Measurements from ENCODE around the gene COPS6. TPM values are rescaled to one million over a fixed set of nuclear protein-coding genes. Genes with fewer than 3 reads are reported as not detected.
A peak's percentile ranks its signal among the peaks of the same experiment; 100 is the strongest.

The COPS6 gene
- 66.1 and 79.3 TPM in 2 replicates for total RNA-seq

- peak in 1 of 2 donors; percentile 66 for DNase-seq (ENCODE audit: low read depth in 2 of 2)
These were observed at the start of gene COPS6 for GRCh38 chr7:100088621-100089457. COPS6 (plus strand) TSS chr7:100088969; CDS start chr7:100088991, 22 bp downstream.

DNA sequence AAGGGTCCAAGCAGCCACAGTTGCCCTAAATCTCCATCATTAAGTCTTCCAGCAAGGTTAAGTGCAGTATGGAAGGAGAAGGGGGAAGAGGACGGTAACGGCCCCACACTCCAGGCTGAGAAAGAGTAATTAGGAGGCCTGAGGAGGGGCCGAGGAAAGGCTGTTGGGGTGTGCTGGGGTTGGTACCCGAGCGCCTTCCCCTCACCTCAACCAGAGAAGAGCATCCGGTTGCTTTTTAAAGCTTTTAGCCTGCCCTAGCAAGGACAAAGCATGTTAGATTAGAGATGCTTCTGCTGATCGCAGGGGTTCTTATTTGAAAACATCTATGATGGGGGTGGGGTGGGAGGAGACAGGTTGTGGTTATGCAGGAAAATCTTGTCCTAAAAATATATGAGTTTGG lies 48.2 kb upstream of the COPS6 start:
- DNase-seq (ENCODE audit: low read depth in 2 of 2), result no peak

DNA sequence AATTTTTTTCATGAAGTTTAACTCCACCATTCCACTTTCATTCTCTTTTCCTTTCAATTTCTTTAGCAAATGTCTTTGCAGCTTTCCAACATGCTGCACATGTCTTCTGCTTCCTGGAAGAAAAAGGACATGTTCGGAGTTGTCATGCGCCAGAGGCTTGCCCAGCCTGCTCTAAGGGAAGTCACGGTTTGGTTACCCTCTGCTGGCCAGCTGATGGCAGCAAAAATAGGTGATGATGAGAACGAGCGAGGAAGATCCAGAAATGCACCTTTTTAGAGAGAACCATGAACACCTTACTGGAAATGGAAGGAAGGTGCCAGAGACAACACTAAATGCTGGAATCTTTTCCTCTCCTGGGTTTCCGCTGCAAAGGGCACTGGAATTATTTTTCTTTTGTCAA lies 44.1 kb upstream of the COPS6 start:
- DNase-seq (ENCODE audit: low read depth in 2 of 2), result peak in 1 of 2 donors; percentile 19

GRCh38 chr7:100048680-100049079 lies 40.1 kb upstream of the COPS6 start:
- DNase-seq (ENCODE audit: low read depth in 2 of 2), result no peak

GRCh38 chr7:100049441-100050291 lies 39.1 kb upstream of the COPS6 start, which contains the start of gene ZSCAN21:
ZSCAN21 (plus strand) TSS chr7:100049774; CDS start chr7:100057007, 7,233 bp downstream.
- peak; percentile 50 to 81 for DNase-seq (ENCODE audit: low read depth in 2 of 2)

DNA sequence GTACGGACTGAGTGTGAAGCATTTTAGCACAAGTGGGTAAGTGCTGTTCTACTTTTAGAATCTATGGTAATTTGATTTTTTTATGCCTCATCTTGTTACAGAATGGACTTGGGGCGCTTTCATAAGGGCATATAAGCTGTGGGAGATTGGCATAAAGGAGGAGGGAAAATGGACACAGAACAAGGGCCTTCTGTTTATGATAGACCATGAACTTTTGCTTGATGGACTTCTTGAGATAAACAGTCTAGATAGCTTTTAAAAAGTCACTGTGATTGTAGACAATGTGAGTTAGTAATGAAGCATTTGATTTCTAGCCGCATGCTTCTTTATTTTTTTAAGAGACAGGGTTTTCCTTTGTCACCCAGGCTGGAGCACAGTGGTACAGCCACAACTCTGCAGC lies 37.2 kb upstream of the COPS6 start:
- no peak for DNase-seq (ENCODE audit: low read depth in 2 of 2)

DNA sequence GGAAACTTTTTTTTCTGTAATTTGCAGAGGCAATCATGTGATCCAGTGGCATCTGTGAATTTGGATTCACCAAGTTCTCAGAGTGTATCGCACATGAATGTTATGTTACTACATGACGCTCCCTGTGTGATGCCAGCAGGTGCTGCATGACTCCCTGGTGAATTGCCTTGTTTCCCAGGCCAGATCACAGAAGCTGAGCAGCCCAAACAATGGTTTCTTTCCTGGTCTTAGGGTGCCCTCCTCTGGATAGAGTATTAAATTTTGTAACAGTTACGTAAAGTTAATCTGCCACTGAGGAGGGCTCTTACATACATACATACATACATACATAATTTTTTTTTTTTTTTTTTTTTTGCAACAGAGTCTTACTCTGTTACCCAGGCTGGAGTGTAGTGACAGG lies 35.6 kb upstream of the COPS6 start:
- DNase-seq (ENCODE audit: low read depth in 2 of 2), result peak; percentile 72 to 81

DNA sequence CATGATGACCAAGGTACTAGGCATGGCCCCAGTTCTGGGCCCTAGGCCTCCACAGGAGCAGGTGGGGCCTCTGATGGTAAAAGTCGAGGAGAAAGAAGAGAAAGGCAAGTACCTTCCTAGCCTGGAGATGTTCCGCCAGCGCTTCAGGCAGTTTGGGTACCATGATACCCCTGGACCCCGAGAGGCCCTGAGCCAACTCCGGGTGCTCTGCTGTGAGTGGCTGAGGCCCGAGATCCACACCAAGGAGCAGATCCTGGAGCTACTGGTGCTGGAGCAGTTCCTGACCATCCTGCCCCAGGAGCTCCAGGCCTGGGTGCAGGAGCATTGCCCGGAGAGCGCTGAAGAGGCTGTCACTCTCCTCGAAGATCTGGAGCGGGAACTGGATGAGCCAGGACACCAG lies 31.8 kb upstream of the COPS6 start:
- DNase-seq (ENCODE audit: low read depth in 2 of 2), result no peak

DNA sequence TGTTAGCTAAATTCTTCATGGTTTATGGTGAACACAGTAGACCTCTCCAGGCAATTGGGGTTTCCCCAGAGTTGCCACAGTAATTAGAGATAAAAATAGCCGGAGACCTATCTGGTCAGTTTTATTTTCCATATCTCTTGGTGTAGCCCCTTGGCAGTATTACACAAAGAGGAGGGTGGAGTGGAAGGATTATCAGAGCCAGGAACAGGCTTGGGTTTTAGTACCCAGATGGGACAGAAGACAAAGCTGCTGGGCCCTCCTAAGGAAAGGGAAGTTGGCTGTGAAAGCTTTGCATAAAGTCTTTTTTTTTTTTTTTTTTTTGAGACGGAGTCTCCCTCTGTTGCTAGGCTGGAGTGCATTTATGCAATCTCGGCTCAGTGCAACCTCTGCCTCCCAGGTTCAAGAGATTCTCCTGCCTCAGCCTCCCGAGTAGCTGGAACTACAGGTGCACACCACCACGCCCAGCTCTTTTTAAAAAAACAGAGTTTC lies 29.5 kb upstream of the COPS6 start:
- no peak for DNase-seq (ENCODE audit: low read depth in 2 of 2)

- DNase-seq (ENCODE audit: low read depth in 2 of 2), result no peak
These were observed 27.1 kb upstream of the COPS6 start for GRCh38 chr7:100061518-100062193.

- no peak for DNase-seq (ENCODE audit: low read depth in 2 of 2)
These were observed 25.4 kb upstream of the COPS6 start for GRCh38 chr7:100063376-100063775.

DNA sequence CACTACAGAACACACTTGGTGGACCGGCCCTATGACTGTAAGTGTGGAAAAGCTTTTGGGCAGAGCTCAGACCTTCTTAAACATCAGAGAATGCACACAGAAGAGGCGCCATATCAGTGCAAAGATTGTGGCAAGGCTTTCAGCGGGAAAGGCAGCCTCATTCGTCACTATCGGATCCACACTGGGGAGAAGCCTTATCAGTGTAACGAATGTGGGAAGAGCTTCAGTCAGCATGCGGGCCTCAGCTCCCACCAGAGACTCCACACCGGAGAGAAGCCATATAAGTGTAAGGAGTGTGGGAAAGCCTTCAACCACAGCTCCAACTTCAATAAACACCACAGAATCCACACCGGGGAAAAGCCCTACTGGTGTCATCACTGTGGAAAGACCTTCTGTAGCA lies 24.6 kb upstream of the COPS6 start:
- no peak for DNase-seq (ENCODE audit: low read depth in 2 of 2)

DNA sequence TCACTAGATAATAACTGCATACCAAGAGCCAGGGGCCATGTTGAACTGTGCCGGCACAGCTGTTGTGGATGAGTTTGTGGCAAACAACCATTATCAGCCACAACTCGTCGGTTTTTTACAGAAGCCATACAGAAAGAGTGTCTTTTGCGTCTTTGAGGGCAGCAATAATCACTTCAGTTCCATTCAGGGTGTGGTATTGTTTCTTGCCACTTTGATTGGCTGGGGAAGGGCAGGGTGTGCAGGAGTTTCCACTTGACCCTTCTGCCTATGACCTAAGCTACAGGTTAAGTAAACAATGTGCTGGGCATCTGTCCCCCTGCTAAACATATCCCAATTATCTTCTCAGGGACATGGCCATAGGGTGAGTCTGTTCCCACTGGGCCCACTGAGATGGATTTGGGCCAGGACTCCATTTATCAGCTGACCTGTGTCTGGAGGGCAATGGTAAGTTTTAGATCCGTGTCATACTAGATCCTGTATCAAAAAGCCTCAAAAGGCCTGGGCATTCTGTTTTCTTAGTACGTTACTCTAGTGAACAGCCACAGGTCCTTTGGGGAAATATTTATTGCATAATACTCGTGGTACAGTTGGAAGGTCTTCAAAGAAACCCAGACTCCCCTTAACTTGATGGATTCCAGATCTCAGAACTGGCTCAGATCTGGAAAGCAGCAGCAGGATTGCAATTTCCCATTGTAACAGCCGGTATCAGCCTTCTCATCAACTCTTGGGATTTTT lies 23.1 kb upstream of the COPS6 start:
- DNase-seq (ENCODE audit: low read depth in 2 of 2), result no peak

DNA sequence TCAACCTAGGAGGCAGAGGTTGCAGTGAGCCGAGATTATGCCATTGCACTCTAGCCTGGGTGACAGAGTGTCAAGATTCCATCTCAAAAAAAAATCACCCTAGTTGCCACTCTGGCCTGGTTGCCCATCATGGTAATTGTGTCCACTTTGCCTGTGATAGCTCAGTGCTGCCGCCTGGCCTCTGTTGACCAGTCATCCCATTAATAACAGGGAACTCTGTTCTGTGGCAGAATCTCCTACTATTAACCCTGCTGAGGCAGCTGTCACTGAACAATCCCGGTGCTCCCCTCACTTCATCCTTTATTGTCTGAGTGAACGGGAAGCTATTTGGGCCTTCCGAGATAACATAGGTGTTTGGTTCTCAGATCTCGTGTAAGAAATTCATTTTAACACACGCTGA lies 21.8 kb upstream of the COPS6 start:
- DNase-seq (ENCODE audit: low read depth in 2 of 2), result no peak

GRCh38 chr7:100069991-100070390 lies 18.8 kb upstream of the COPS6 start:
- DNase-seq (ENCODE audit: low read depth in 2 of 2), result no peak

DNA sequence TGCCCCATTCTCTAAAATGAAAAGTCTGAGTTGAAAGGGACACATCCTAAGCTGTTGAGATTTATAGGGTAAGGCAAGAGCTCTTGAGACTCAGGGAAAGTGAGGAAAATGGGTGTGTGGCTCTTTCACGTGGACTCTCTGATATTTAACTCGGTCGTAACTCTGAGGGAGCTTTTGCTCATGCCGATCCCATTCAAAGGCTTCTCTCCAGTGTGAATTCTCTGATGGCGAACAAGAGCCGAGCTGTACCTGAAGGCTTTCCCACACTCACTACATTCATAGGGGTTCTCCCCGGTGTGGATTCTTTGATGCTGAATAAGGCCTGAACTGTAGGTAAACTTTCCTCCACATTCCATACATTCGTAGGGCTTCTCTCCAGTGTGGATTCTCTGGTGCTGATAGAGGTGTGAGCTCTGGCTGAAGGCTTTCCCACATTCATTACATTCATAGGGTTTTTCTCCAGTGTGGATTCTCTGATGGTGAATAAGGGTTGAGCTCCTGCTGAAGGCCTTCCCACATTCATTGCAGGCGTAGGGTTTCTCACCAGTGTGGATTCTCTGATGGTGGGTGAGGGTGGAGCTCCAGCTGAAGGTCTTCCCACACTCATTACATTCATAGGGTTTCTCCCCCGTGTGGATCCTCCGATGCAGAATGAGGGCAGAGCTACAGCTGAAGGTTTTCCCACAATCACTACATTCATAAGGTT lies 17.6 kb upstream of the COPS6 start:
- no peak for DNase-seq (ENCODE audit: low read depth in 2 of 2)

GRCh38 chr7:100072462-100072861 lies 16.3 kb upstream of the COPS6 start:
- DNase-seq (ENCODE audit: low read depth in 2 of 2), result no peak

GRCh38 chr7:100074841-100075240 lies 13.9 kb upstream of the COPS6 start:
- no peak for DNase-seq (ENCODE audit: low read depth in 2 of 2)

GRCh38 chr7:100075418-100075817 lies 13.4 kb upstream of the COPS6 start:
- no peak for DNase-seq (ENCODE audit: low read depth in 2 of 2)

GRCh38 chr7:100077205-100077604 lies 11.6 kb upstream of the COPS6 start:
- no peak for DNase-seq (ENCODE audit: low read depth in 2 of 2)

All from dermis microvascular lymphatic vessel endothelial cell (primary cell).